ENCODE data around the gene GFY. TPM values are rescaled to one million over a fixed set of nuclear protein-coding genes. Genes with fewer than 3 reads are reported as not detected.
"Not testable (repeated sequence)": the region's sequence is repeated elsewhere in the genome, so short reads cannot be mapped to it uniquely, and the experiment has no call there.

GFY gene
- total RNA-seq, 1 donor from 2014 or later = not detected

DNA sequence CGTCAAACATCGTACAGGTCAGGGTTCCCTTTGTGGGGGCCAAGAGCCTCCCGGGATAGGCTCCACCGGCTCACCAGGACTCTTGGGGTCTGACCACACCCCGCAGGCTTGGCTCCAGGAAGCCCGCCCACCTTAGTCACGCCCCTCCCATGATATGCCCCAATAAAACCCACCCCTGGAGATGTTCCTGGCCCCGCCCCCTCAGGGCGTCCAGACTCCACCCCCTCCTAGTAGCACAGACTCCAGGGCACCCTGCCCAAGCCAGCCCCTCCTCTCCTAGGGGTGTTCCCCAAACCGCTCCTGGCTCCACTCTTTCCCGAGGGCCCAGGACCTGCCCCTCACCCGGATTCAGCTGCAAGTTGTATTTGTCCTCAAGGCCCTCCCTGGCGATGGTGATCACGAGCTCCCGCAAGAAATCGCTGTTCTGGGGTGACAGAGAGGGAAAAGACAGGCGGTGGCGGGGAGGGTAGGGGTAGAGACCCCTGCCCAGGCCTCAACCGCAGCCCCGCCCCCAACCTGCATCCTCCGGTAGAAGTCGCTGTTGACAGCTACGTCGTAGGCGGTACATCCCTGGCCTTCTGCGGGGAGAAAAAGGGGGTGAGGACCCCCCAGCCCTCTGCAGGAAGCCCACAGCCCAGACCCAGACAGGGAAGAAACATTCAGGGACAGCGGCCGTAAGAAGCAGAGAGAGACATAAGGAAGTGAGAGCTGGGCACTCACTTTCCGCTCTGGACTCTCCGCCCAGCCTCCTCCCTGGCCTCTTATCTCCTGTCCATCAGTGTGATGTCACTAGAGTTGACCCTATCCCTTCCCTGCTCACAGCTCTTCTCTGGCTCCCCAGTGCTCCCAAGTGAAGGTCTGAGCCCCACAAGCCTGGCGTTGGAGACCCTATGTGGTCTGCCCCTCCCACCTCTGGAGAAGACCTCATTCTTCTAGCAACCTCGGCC lies 22.6 kb downstream of the GFY start:
- DNase-seq = peak; percentile 25

DNA sequence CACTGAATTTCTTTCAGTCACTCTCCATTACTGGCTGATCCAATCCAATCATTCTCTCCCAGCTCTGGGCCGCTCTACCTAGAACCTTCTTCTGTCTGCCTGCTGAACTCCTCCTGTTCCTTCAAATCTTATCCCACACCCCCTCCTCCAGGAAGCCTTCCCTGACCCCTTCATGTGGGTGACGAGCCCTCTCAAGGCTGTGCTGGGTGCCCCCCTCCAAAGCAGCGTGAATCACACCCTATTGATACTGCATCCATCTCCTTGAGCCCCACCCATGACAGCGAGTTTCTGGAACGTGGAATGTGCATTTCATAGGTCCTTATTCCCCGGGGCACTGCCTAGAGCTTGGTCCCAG lies 23.2 kb downstream of the GFY start:
- no peak for DNase-seq

DNA sequence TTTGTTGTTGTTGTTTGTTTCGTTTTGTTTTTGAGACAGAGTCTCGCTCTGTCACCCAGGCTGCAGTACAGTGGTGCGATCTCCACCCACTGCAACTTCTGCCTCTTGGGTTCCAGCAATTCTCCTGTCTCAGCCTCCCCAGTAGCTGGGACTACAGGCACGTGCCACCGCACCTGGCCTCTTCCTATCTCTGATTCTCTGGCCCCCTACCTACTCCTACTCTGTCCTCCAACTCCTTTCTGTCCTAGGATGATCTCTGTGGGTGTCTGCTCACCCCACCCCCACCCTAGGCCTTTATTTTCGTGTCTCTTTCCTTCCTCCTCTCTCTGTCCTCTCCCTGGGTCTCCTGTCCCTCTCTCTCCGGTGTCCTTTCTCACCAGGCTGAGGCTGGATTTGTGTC lies 25.2 kb downstream of the GFY start:
- no peak for DNase-seq

DNA sequence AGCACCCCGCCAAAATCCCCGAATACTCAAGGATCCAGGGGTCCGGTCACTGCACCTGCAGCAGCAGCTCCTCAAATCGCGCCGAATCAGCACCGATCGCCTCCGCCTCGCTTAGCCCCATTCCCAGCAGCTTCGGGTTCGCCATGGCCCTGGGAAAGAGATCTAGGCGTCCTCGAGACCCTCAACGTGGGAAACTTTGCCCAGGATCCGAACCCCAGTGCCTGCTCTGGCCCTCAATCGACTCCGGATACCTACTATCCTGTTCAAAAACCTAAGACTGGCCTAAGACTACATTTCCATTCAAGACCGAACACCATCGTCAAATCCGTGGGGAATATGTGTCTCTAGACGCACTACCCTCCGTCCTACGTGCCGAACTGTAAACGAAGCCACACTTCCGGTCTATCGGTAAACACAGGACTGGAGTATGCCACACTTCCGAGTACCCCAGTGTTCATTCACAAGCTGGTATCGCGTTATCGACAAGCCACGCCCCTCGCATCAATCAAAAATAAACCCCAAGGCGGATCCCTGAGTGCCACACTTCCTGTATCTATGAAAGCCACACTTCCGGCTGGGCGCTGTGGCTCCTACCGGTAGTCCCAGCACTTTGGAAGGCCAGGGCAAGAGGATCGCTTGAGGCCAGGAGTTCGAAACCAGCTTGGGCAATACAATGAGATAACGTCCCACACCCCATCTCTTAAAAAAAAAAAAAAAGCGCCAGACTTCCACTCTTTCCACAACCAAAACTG lies 26.4 kb downstream of the GFY start, which contains the start of gene PIH1D1:
TSS of gene PIH1D1 (minus strand) at position 385 of the 752 bp plus-strand sequence. CDS start at position 145, 240 bp downstream.
- DNase-seq = peak; percentile 100

DNA sequence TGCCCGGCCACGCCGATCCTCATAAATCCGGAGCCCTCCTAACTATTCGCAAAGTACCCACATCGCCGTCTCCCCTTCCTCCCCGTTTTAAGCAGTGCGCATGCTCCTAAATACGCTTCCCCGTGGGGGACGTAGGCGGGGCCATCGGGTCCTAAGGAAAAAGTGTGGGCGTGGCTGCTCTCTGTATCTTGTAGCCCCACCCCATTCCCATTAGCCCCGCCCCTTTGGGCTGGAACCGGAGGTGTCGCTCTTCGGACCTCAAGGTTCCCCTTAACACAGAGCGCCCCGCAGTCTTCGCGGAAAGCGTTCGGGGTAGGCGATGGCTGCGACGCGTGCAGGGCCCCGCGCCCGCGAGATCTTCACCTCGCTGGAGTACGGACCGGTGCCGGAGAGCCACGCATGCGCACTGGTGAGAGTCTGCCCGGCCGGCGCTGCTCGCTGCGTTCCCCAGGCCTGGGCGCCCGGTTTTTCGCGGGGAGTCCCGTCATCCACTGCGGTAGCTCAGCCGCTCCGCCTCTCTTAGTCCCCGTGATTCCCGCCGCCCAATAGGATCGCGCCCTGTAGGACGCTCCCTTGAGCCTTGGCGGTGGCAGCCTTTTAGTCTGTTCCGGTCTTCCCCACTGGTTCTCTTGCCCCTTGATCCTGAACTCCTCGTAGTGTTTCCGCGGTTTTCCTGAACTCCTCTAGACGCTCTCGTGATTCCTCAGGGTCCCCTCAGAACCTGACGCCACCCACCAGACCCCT lies 28.0 kb downstream of the GFY start, which contains the start of gene ALDH16A1:
TSS of gene ALDH16A1 (plus strand) at position 213 of the 744 bp plus-strand sequence. CDS start at position 320, 107 bp downstream.
- peak; percentile 98 for DNase-seq

DNA sequence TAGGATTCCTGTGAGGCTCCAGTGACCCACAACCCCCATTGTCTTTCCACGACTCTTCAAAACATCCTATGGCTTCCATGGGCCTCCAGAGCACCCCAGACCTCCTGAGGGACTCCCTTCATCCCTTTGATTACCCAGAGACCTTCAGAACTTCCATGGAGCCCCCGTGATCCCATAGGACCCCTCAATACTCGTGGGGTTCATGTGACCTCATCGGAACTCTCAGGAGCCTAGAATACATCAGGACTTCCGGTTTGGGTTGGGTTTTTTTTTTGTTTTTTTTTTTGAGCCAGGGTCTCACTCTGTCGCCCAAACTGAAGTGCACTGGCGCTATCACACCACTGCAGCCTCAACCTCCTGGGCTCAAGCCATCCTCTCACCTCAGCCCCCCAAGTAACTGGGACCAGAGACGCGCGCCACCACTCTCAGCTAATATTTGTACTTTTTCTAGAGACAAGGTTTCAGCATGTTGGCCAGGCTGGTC lies 28.6 kb downstream of the GFY start:
- no peak for DNase-seq

DNA sequence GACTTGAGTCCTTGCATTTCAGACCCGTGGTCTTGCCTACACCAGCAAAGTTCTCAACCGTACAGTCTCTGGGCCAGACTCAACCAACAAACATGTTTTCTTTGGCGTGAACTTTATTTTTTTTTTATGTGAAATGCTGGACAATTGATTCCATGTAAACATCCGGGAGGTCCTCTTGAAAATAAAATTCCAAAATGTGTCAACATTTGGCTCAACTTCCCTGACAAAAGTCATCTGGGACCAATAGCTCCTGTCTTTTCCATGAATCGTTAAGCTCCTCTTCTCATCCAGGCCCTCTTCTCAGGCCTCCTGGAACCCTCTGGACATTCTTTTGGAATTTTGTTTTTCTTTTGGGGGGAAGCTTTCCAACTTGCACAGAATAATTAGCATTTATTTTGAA lies 30.6 kb downstream of the GFY start:
- DNase-seq = no peak

DNA sequence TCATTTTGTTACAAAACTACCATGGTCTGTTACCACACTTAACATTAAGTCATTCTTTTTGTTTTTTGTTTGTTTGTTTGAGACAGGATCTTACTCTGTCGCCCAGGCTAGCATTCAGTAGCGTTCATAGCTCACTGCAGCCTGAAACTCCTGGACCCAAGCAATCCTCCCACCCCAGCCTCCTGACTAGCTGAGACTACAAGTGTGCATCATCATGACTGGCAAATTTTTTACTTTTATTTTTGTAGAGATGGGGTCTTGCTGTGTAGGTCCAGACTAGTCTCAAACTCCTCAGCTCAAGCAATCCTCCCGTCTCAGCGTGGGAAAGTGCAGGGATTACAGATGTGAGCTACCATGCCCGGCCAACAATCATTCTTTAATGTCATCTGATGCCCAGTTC lies 31.1 kb downstream of the GFY start:
- no peak for DNase-seq

DNA sequence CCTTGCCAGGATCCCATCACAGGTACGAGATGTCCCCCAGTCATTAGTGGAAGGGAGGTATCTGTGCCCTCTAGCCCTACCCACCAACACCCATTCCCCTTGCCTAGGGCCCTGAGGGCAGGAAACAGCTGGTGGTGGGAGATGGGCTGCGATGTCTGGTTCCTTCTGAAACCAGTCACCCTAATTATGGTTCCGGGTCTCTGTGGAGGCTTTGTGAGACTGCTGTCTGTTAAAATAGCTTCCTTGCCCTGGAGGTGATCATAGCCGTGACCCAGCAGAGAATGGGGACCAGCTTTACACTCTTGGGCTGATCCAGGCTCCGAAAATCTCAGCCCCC lies 33.3 kb downstream of the GFY start:
- no peak for DNase-seq

DNA sequence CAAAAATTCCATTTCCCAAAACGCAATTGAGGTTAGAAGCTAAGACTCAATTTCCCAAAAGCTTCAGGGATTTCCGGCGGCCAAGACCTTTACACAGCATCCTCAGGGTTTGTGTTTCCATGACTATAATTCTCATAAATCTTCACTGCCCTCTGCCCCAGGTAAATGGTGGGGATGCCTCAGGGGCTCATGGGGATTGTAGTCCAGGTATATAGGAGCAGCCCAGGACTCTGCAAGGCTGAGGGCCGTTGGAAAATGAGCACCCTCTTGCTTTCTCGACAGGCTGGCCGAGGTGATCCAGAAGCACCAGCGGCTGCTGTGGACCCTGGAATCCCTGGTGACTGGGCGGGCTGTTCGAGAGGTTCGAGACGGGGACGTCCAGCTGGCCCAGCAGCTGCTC lies 34.2 kb downstream of the GFY start:
- DNase-seq = no peak

DNA sequence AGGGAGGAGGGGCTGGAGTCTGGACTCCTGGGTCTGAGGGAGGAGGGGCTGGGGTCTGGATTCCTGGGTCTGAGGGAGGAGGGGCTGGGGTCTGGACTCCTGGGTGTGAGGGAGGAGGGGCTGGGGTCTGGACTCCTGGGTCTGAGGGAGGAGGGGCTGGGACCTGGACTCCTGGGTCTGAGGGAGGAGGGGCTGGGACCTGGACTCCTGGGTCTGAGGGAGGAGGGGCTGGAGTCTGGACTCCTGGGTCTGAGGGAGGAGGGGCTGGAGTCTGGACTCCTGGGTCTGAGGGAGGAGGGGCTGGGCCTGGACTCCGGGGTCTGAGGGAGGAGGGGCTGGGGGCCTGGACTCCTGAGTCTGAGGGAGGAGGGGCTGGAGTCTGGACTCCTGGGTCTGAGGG lies 35.9 kb downstream of the GFY start:
- not testable (repeated sequence) for DNase-seq

DNA sequence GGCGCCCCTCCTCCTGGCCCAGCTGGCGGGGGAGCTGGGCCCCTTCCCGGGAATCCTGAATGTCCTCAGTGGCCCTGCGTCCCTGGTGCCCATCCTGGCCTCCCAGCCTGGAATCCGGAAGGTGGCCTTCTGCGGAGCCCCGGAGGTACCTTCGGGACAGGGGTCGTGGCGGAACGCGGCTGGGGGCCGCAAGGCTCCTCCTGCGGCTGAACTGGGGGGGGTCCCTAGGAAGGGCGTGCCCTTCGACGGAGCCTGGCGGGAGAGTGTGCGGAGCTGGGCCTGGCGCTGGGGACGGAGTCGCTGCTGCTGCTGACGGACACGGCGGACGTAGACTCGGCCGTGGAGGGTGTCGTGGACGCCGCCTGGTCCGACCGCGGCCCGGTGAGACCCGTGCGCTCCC lies 36.5 kb downstream of the GFY start:
- DNase-seq = no peak

DNA sequence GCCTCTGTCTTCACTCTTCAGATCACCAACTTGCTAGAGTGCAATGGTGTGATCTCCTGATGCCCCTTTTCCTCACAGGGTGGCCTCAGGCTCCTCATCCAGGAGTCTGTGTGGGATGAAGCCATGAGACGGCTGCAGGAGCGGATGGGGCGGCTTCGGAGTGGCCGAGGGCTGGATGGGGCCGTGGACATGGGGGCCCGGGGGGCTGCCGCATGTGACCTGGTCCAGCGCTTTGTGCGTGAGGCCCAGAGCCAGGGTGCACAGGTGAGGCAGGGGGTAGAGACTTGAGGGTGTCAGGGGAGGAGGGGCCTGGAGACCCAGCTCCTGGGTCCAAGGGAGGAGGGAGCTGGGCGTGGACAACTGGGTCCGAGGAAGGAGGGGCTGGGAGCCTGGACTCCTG lies 37.3 kb downstream of the GFY start:
- no peak for DNase-seq

DNA sequence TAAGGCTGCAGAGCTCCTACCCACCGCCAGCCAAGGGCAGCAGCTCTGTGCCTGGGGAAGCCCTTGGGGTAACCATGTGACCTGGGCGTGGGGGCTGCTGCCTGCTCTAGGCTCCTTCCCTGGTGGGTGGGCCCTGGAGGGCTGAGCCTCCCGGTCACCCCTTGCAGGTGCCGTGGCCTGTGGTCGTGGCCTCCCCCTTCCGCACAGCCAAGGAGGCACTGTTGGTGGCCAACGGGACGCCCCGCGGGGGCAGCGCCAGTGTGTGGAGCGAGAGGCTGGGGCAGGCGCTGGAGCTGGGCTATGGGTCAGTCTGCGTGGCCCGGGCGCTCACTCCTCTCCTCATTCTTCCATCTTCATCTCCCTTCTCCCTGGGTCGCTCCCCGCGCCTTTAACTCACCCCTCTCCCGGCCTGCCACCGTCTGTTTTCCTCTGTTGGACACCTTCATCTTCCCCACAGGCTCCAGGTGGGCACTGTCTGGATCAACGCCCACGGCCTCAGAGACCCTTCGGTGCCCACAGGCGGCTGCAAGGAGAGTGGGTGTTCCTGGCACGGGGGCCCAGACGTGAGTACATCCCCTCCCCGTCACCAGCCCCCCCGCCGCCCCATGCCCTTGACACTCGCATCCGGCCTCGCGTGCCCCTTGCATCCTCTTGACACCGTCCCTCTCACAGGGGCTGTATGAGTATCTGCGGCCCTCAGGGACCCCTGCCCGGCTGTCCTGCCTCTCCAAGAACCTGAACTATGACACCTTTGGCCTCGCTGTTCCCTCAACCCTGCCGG lies 39.0 kb downstream of the GFY start:
- DNase-seq = no peak

DNA sequence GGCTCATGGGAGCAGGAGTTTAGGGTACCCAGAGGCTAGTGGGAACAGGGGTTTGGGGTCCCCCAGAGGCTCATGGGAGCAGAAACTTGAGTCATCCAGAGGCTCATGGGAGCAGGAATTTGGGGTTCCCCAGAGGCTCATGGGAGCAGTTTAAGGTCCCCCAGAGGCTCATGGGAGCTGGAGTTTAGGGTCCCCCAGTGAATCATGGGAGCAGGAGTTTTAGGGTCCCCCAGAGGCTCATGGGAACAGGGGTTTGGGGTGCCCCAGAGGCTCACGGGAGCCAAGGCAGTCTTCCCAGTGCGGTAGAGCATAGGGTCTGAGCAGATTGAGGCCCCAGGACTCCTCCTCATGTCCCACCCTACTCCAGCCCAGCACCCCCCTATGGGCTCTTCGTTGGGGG lies 40.2 kb downstream of the GFY start:
- DNase-seq = no peak

DNA sequence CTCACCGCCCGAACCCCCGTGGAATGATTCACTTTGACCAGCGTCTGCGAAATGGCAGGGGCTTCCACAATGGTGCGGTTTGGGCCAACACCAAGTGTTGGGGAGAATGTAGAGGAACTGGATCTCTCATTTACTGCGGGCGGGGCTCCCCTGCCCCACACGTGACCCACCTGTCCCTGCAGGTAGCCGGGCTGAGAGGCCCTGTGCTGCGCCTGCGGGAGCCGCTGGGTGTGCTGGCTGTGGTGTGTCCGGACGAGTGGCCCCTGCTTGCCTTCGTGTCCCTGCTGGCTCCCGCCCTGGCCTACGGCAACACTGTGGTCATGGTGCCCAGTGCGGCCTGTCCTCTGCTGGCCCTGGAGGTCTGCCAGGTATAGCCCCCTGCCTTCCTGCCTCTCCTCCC lies 43.0 kb downstream of the GFY start:
- no peak for DNase-seq

DNA sequence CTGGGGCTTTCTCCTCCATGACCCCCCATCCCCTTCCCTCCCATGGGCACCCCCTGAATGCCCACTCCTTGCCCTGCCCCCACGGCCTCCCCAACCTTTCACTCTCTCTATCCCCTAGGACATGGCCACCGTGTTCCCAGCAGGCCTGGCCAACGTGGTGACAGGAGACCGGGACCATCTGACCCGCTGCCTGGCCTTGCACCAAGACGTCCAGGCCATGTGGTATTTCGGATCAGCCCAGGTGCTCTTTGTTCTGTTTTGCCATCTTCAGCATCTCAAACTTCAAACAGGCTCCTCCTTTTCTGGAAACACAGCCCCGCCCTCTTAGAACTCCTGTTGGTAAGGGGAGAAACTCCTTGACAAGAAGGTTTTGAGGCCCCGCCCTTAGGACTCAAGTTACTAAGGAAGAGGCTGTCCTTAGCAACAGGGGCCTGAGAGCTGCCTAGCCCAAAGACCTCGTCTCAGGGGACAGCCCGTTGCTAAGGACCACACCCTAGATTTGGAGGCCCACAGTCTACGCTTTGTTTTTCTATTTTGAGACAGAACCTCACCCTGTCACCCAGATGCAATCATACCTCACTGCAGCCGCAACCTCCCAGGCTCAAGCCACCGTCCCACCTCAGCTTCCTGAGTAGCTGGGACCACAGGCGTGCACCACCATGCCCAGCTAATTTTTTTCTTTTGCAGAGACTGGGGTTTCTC lies 43.7 kb downstream of the GFY start:
- DNase-seq = no peak

DNA sequence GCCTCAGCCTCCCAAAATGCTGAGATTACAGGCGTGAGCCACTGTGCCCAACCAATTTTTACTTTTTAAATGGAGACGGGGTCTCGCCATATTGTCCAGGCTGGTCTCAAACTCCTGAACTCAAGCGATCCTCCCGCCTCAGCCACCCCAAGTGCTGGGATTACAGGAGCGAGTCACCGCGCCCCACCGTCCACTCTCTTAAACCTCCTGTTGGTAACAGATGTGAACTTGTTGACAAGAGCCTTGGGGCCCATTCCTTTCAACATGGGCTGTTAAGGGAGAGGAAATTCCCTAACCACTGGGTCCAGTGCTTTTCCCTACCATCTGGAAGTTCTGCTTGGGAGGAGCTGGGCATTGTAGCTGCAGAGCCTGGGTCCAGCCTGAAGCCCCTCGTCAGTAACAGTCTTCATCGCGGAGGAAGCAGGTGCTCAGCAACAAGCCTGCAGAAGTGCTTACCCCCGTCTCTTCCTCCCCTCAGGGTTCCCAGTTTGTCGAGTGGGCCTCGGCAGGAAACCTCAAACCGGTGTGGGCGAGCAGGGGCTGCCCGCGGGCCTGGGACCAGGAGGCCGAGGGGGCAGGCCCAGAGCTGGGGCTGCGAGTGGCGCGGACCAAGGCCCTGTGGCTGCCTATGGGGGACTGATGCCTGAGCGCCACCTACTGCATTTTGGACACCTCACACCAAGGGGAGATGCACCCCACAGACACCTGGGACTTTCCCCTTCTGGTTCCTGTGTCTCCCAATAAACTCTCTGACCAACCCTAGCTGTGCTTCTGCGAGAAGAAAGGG lies 44.8 kb downstream of the GFY start:
- no peak for DNase-seq

DNA sequence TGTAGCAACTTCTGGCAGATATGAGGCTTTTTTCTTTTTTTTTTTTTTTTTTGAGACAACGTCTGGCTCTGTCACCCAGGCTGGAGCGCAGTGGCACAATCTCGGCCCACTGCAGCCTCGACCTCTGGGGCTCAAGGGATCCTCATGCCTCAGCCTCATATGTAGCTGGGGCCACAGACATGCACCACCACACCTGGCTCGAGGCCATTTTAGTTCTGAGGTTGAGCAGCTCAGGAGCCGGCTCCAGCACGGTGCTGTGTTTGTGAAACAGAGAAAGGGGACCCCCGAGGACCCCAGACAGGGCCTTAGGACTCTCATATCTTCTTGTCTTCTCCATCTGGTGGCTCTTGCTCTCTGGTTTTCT lies 45.4 kb downstream of the GFY start:
- DNase-seq = no peak

DNA sequence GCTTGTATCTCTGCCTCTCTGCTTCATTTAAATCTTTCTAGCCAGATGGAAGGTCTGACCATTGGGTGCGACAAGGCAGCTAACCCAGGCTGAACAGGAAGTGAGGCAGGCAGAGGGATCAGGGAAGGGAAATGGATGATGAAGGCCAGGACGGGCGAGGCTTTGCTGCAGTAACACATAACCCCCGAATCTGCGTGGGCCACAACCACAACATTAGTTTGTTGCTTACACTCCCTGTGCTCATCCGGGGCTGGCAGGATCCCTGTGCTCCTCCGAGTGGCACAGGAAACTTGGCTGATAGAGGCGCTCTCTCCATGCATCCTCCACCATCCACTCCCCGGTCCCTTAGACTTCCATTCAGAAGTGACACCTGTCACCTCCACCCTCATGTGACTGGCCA lies 47.7 kb downstream of the GFY start:
- DNase-seq = no peak

DNA sequence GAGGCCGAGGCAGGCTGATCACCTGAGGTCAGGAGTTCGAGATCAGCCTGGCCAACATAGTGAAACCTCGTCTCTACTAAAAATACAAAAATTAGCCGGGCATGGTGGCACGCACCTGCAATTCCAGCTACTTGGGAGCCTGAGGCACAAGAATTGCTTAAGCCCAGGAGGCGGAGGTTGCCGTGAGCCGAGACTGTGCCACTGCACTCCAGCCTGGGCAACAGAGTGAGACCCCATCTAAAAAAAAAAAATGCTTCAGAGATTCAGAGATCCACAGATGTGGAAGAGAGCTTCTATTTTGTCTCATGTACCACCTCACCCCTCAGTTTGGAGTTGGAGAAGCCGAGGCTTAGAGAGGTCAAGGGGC lies 48.3 kb downstream of the GFY start:
- DNase-seq = not testable (repeated sequence)

All from dermis blood vessel endothelial cell (primary cell).